ENCODE measurements around the gene NANOS1. TPM values are rescaled to one million over a fixed set of nuclear protein-coding genes. Genes with fewer than 3 reads are reported as not detected.

Gene NANOS1
- total RNA-seq, 1 donor from 2014 or later, result 9.6 TPM

- Mint-ChIP-seq H3K27ac (ENCODE audit: unreplicated experiment) (no peak overlapping the region), H3K4me1 (ENCODE audit: unreplicated experiment) (no peaks in the 10 kb centered on the region), H3K36me3 (ENCODE audit: unreplicated experiment) (no peaks in the 10 kb centered on the region), H3K27me3 (ENCODE audit: unreplicated experiment) (peaks cover 37% of the 10 kb centered on the region), H3K9me3 (ENCODE audit: unreplicated experiment) (no peaks in the 10 kb centered on the region), H3K4me3 (ENCODE audit: unreplicated experiment) (no peak overlapping the region)
- no peak for TF ChIP-seq CTCF (IDR thresholded peaks at IDR 0.05)
- DNase-seq (ENCODE audit: extremely low spot score, unreplicated experiment), result peak; percentile 64
These were observed 31.3 kb upstream of the NANOS1 start for GRCh38 chr10:118998183-118998582.

GRCh38 chr10:119001717-119002500, 27.6 kb upstream of the NANOS1 start:
- H3K4me3 Mint-ChIP-seq (ENCODE audit: unreplicated experiment), result no peak overlapping the region
- no peaks in the 10 kb centered on the region for H3K9me3 Mint-ChIP-seq (ENCODE audit: unreplicated experiment)
- peak; percentile 80 for DNase-seq (ENCODE audit: extremely low spot score, unreplicated experiment)
- no peak overlapping the region for H3K27ac Mint-ChIP-seq (ENCODE audit: unreplicated experiment)
- no peak for TF ChIP-seq CTCF (IDR thresholded peaks at IDR 0.05)
- peaks cover 29% of the 10 kb centered on the region for H3K27me3 Mint-ChIP-seq (ENCODE audit: unreplicated experiment)
- H3K4me1 Mint-ChIP-seq (ENCODE audit: unreplicated experiment), result peaks cover 17% of the 10 kb centered on the region
- no peaks in the 10 kb centered on the region for H3K36me3 Mint-ChIP-seq (ENCODE audit: unreplicated experiment)

DNA sequence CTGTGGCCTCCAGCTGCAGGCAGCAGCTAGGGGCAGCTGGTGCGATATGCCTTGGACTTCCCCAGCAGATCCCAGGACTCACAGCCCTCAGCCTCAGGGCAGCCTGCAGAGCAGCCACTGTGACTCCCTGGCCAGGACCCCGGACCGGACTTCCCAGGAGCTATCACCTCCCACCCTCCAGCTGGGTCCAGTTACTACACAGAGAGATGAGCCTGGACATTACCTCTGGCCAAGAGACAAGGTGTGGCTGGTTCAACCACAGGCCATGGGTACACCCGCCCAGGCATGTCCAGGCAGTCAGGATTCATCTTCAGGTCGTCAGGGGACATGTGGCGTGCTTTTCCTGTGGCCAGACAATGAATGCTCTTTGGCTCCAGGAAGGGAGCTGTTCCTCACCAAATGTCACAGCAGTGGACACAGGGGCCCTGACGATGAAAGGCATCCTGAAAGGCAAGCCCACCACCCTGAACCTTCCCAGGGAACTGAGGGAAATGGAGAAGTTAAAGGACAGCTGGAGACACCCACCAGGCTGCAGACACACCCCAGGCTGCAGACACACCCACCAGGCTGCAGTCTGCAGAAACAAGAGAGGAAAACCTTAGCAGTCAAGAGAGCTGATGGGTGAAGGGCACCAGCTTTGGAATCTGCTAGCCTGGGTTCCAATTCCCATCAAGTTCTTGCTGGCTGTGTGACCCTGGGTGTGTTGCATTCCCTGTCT, 25.8 kb upstream of the NANOS1 start:
- H3K9me3 Mint-ChIP-seq (ENCODE audit: unreplicated experiment), result no peaks in the 10 kb centered on the region
- peak; percentile 76 for DNase-seq (ENCODE audit: extremely low spot score, unreplicated experiment)
- TF ChIP-seq CTCF (IDR thresholded peaks at IDR 0.05), result no peak
- H3K36me3 Mint-ChIP-seq (ENCODE audit: unreplicated experiment), result no peaks in the 10 kb centered on the region
- H3K4me3 Mint-ChIP-seq (ENCODE audit: unreplicated experiment), result no peak overlapping the region
- peaks cover 16% of the 10 kb centered on the region for H3K27me3 Mint-ChIP-seq (ENCODE audit: unreplicated experiment)
- no peak overlapping the region for H3K27ac Mint-ChIP-seq (ENCODE audit: unreplicated experiment)
- peaks cover 24% of the 10 kb centered on the region for H3K4me1 Mint-ChIP-seq (ENCODE audit: unreplicated experiment)

GRCh38 chr10:119005362-119006043, 24.0 kb upstream of the NANOS1 start:
- no peak for TF ChIP-seq CTCF (IDR thresholded peaks at IDR 0.05)
- H3K27ac Mint-ChIP-seq (ENCODE audit: unreplicated experiment), result no peak overlapping the region
- DNase-seq (ENCODE audit: extremely low spot score, unreplicated experiment), result no peak

More at GRCh38 chr10:119005362-119006043, 24.0 kb upstream of the NANOS1 start:
- Mint-ChIP-seq H3K4me1 (ENCODE audit: unreplicated experiment) (peaks cover 24% of the 10 kb centered on the region), H3K36me3 (ENCODE audit: unreplicated experiment) (no peaks in the 10 kb centered on the region), H3K4me3 (ENCODE audit: unreplicated experiment) (no peak overlapping the region), H3K27me3 (ENCODE audit: unreplicated experiment) (peaks cover 6% of the 10 kb centered on the region), H3K9me3 (ENCODE audit: unreplicated experiment) (no peaks in the 10 kb centered on the region)

Data from osteocyte (in vitro differentiated cells).